GM23338 (cell line): Measurements from ENCODE around the gene CCDC12. TPM values are rescaled to one million over a fixed set of nuclear protein-coding genes. Genes with fewer than 3 reads are reported as not detected.

ENCODE experiments used
- ATAC-seq: fragments of 200-7000 bp; cut with Tn5 transposase; 3 replicates; pipeline ENCODE4 v1.9.1; 2020
- DNase-seq: peaks from one replicate; pipeline ENCODE4 v3.0.0-alpha.2; 2015; ENCODE audit warnings: low spot score
- H2AFZ ChIP-seq: fragments of 200-600 bp; sonication (generic); 2 replicates; pipeline ENCODE4 v1.8.0; 2016; ENCODE audit warnings: antibody characterized with exemption, mild to moderate bottlenecking, moderate library complexity
- H3F3A ChIP-seq: fragments of 200-600 bp; sonication (generic); replicated peaks from 2 replicates; pipeline ENCODE4 v1.8.0; 2017; ENCODE audit warnings: antibody characterized with exemption, mixed run types, low read depth
- H3K27ac ChIP-seq: fragments of 200-600 bp; sonication (generic); 2 replicates; pipeline ENCODE4 v1.6.1; 2016; ENCODE audit warnings: low read depth
- H3K27me3 ChIP-seq: fragments of 200-600 bp; sonication (generic); 2 replicates; pipeline ENCODE4 v1.8.0; 2016; ENCODE audit warnings: mild to moderate bottlenecking, mixed run types, moderate library complexity; ENCODE audit not compliant: insufficient read depth
- H3K36me3 ChIP-seq: fragments of 200-600 bp; sonication (generic); 2 replicates; pipeline ENCODE4 v1.8.0; 2016; ENCODE audit warnings: mild to moderate bottlenecking; ENCODE audit not compliant: insufficient read depth
- H3K4me1 ChIP-seq: fragments of 200-600 bp; sonication (generic); 2 replicates; pipeline ENCODE4 v1.8.0; 2016; ENCODE audit warnings: mild to moderate bottlenecking, moderate library complexity; ENCODE audit not compliant: insufficient read depth
- H3K4me2 ChIP-seq: fragments of 200-600 bp; sonication (generic); 2 replicates; pipeline ENCODE4 v1.7.1; 2017; ENCODE audit warnings: mixed run types
- H3K4me3 ChIP-seq: fragments of 200-600 bp; sonication (generic); 2 replicates; pipeline ENCODE4 v1.6.1; 2016; ENCODE audit warnings: mixed run types
- H3K79me2 ChIP-seq: fragments of 200-600 bp; sonication (generic); replicated peaks from 2 replicates; pipeline ENCODE4 v1.8.0; 2017; ENCODE audit warnings: mild to moderate bottlenecking; ENCODE audit not compliant: insufficient read depth
- H3K9me2 ChIP-seq: fragments of 200-600 bp; sonication (generic); 2 replicates; pipeline ENCODE4 v1.8.0; 2017; ENCODE audit not compliant: insufficient read depth
- H4K20me1 ChIP-seq: fragments of 200-600 bp; sonication (generic); replicated peaks from 2 replicates; pipeline ENCODE4 v1.8.0; 2017; ENCODE audit warnings: mild to moderate bottlenecking; ENCODE audit not compliant: insufficient read depth
- H3K27ac Mint-ChIP-seq: 2 replicates; pipeline ENCODE4 v1.8.0; 2020; ENCODE audit warnings: inconsistent platforms, mild to moderate bottlenecking, moderate library complexity, mixed read lengths
- H3K27me3 Mint-ChIP-seq: 3 replicates; pipeline ENCODE4 v1.8.0; 2022; ENCODE audit warnings: low read depth, mild to moderate bottlenecking, moderate library complexity, mixed read lengths, inconsistent platforms; ENCODE audit not compliant: insufficient read depth, poor library complexity
- H3K36me3 Mint-ChIP-seq: 3 replicates; pipeline ENCODE4 v1.8.0; 2021; ENCODE audit warnings: low read depth, mild to moderate bottlenecking, inconsistent platforms, moderate library complexity, mixed read lengths
- H3K4me1 Mint-ChIP-seq: 3 replicates; pipeline ENCODE4 v1.8.0; 2020; ENCODE audit warnings: mild to moderate bottlenecking, inconsistent platforms, mixed read lengths
- H3K4me3 Mint-ChIP-seq: 3 replicates; pipeline ENCODE4 v1.8.0; 2021; ENCODE audit warnings: moderate library complexity, mild to moderate bottlenecking, inconsistent platforms, mixed read lengths
- H3K9me3 Mint-ChIP-seq: 3 replicates; pipeline ENCODE4 v1.8.0; 2020; ENCODE audit warnings: moderate library complexity, mild to moderate bottlenecking, inconsistent platforms, mixed read lengths
- CREB1 ChIP-seq: fragments of 250-450 bp; sonication (Bioruptor Pico); IDR thresholded peaks from 2 replicates; pipeline ENCODE4 v1.5.0; 2020; ENCODE audit warnings: low read depth, mild to moderate bottlenecking, moderate library complexity
- CTCF ChIP-seq, 2 experiments: fragments of 200-600 bp in 1 of 2; sonication (generic) in 1 of 2; conservative IDR thresholded peaks; 2 replicates each; pipeline versions ENCODE4 v1.5.1 to v1.6.1; 2016 to 2017; ENCODE audit warnings: antibody characterized with exemption in 2 of 2, low read depth in 2 of 2, mild to moderate bottlenecking in 2 of 2, moderate library complexity in 1 of 2
- EZH2 ChIP-seq: fragments of 200-600 bp; sonication (generic); IDR thresholded peaks from one replicate; pipeline ENCODE4 v1.8.0; 2017; ENCODE audit warnings: antibody characterized with exemption, mild to moderate bottlenecking, low read depth; ENCODE audit not compliant: unreplicated experiment
- EZH2phosphoT487 ChIP-seq: fragments of 200-600 bp; sonication (generic); IDR thresholded peaks from one replicate; pipeline ENCODE4 v1.8.1; 2018; ENCODE audit warnings: antibody characterized with exemption; ENCODE audit not compliant: unreplicated experiment
- JUNB ChIP-seq: IDR thresholded peaks from one replicate; pipeline ENCODE4 v1.6.1; 2016; ENCODE audit warnings: antibody characterized with exemption; ENCODE audit not compliant: unreplicated experiment
- NANOG ChIP-seq: IDR thresholded peaks from 2 replicates; pipeline ENCODE4 v1.6.1; 2016; ENCODE audit warnings: antibody characterized with exemption, borderline replicate concordance
- POLR2AphosphoS5 ChIP-seq: IDR thresholded peaks from 2 replicates; pipeline ENCODE4 v1.6.1; 2016; ENCODE audit warnings: antibody characterized with exemption, low read depth
- REST ChIP-seq: IDR thresholded peaks from one replicate; pipeline ENCODE4 v1.6.1; 2018; ENCODE audit warnings: antibody characterized with exemption; ENCODE audit not compliant: unreplicated experiment
- STAT1 ChIP-seq: IDR thresholded peaks from one replicate; pipeline ENCODE4 v1.6.1; 2016; ENCODE audit warnings: antibody characterized with exemption; ENCODE audit not compliant: unreplicated experiment
- ZNF114 ChIP-seq: fragments of 250-450 bp; sonication (Bioruptor Pico); IDR thresholded peaks from 2 replicates; pipeline ENCODE4 v1.5.0; 2020; ENCODE audit warnings: mild to moderate bottlenecking, moderate library complexity
- ZNF331 ChIP-seq: fragments of 250-450 bp; sonication (Bioruptor Pico); IDR thresholded peaks from 2 replicates; pipeline ENCODE4 v1.5.0; 2020; ENCODE audit warnings: low read depth, mild to moderate bottlenecking, moderate library complexity
- ZNF462 ChIP-seq: fragments of 250-450 bp; sonication (Bioruptor Pico); IDR thresholded peaks from 2 replicates; pipeline ENCODE4 v1.5.0; 2020; ENCODE audit warnings: mild to moderate bottlenecking, moderate library complexity
- polyA plus RNA-seq: library from polyadenylated mRNA; unstranded; fragments of >200 nt; fragmentation: Nextera tagmentation; extraction: Ambion mirVana; gene quantifications from 2 replicates; pipeline ENCODE4 v1.2.1, GENCODE V29; 2016
- total RNA-seq: library from RNA; depleted of rRNA; stranded (reverse); fragments of >200 nt; shearing (Covaris generic); gene quantifications from 2 replicates; pipeline ENCODE4 v1.2.3, GENCODE V29; 2014
- TF ChIP-seq, protein P1 (sequence below): IDR thresholded peaks from 2 replicates; pipeline ENCODE4 v1.6.1; 2016; ENCODE audit warnings: antibody characterized with exemption

CCDC12 gene
- total and polyA plus RNA-seq, 2 experiments from 2014 or later: 42.9 to 133 TPM

GRCh38 chr3:46971151-46971550, 5.4 kb downstream of the CCDC12 start:
- Histone ChIP-seq H2AFZ (no peak overlapping the region), H3K79me2 (peaks cover 100% of the 10 kb centered on the region), H3K4me3 (no peak overlapping the region), H3K27ac (no peak overlapping the region), H3K9me2 (no peaks in the 10 kb centered on the region), H3F3A (no peaks in the 10 kb centered on the region), H3K4me2 (no peak overlapping the region), H3K36me3 (no peaks in the 10 kb centered on the region), H3K4me1 (no peaks in the 10 kb centered on the region), H3K27me3 (no peaks in the 10 kb centered on the region), H4K20me1 (peaks cover 86% of the 10 kb centered on the region)
- TF ChIP-seq EZH2phosphoT487 (no peak), CREB1 (CRISPR knock-in tag) (no peak), POLR2AphosphoS5 (no peak), ZNF462 (CRISPR knock-in tag) (no peak), REST (no peak), ZNF331 (no peak), NANOG (no peak), CTCF (conservative IDR thresholded peaks at IDR 0.05; ENCODE audit: low read depth in 2 of 2) (no peak), STAT1 (no peak), ZNF114 (CRISPR knock-in tag) (no peak), EZH2 (no peak), JUNB (no peak)
- TF ChIP-seq, protein P1, sequence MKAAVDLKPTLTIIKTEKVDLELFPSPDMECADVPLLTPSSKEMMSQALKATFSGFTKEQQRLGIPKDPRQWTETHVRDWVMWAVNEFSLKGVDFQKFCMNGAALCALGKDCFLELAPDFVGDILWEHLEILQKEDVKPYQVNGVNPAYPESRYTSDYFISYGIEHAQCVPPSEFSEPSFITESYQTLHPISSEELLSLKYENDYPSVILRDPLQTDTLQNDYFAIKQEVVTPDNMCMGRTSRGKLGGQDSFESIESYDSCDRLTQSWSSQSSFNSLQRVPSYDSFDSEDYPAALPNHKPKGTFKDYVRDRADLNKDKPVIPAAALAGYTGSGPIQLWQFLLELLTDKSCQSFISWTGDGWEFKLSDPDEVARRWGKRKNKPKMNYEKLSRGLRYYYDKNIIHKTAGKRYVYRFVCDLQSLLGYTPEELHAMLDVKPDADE: no peak
- Mint-ChIP-seq H3K36me3 (peaks cover 34% of the 10 kb centered on the region), H3K27ac (no peak overlapping the region), H3K4me3 (no peak overlapping the region), H3K9me3 (0 out of 3 replicates have a peak, but pooled peaks cover 2% of the 10 kb centered on the region), H3K4me1 (peaks cover 31% of the 10 kb centered on the region), H3K27me3 (peaks cover 10% of the 10 kb centered on the region)
- ATAC-seq (no peak), DNase-seq (no peak)
